HepG2 (cell line): ENCODE measurements around the gene CLDN24. TPM values are rescaled to one million over a fixed set of nuclear protein-coding genes. Genes with fewer than 3 reads are reported as not detected.

ENCODE experiments used
- ATAC-seq: fragments of 200-7000 bp; cut with Tn5 transposase; 3 replicates; pipeline ENCODE4 v1.9.1; 2020; ENCODE audit warnings: mild to moderate bottlenecking, moderate library complexity
- BruUV-seq: library from RNA; stranded (reverse); fragments of 400-500 nt; replicated peaks from 2 replicates; lab custom pipeline; 2021; lab: Mats Ljungman, UMichigan
- CTCF ChIA-PET: fragments of 300-600 bp; formaldehyde crosslinking; extraction: SDS; loops from one replicate; lab custom pipeline; 2021; ENCODE audit warnings: low total read pairs, inconsistent platforms, low intra/inter-chr PET ratio; lab: Yijun Ruan, JAX
- POLR2A ChIA-PET: fragments of 350-600 bp; sonication (Branson Sonifier 250); formaldehyde crosslinking; loops from one replicate; lab custom pipeline; 2020; ENCODE audit warnings: antibody characterized with exemption, inconsistent platforms; lab: Yijun Ruan, JAX
- DNase-seq: peaks from one replicate; pipeline ENCODE4 v3.0.0-alpha.2; 2015; ENCODE audit warnings: low spot score
- FAIRE-seq: peaks from 3 replicates; lab custom pipeline; 2011; peaks lifted over from hg19 to GRCh38; lab: Jason Lieb, UNC
- H2AFZ ChIP-seq: one replicate; pipeline ENCODE4 v1.6.1; 2011; ENCODE audit warnings: low read length, inconsistent platforms
- H3K27ac ChIP-seq: fragments of 300-600 bp; 3 replicates; pipeline ENCODE4 v1.8.0; 2011; ENCODE audit warnings: mixed run types, mild to moderate bottlenecking, mixed read lengths, low read length, inconsistent platforms; ENCODE audit not compliant: insufficient read depth; ENCODE audit errors: extremely low read length
- H3K27me3 ChIP-seq, 2 experiments: fragments of 200-600 bp in 1 of 2; 2 replicates in 1 of 2; 3 replicates in 1 of 2; pipeline versions ENCODE4 v1.6.0 to v1.8.0; 2011; ENCODE audit warnings: low read length in 2 of 2, mild to moderate bottlenecking in 2 of 2, moderate library complexity in 2 of 2, inconsistent platforms in 1 of 2; ENCODE audit not compliant: insufficient read depth in 2 of 2, control insufficient read depth in 1 of 2
- H3K36me3 ChIP-seq, 2 experiments: fragments of 200-600 bp in 1 of 2; replicated peaks in 1 of 2; 2 replicates in 1 of 2; 3 replicates in 1 of 2; pipeline versions ENCODE4 v1.5.1 to v1.8.0; 2011; ENCODE audit warnings: low read length in 2 of 2, inconsistent platforms in 1 of 2; ENCODE audit not compliant: insufficient read depth in 2 of 2, control insufficient read depth in 1 of 2
- H3K4me1 ChIP-seq: 2 replicates; pipeline ENCODE4 v1.5.1; 2012; ENCODE audit warnings: low read length, inconsistent platforms; ENCODE audit not compliant: insufficient read depth
- H3K4me2 ChIP-seq: 2 replicates; pipeline ENCODE4 v1.6.0; 2011; ENCODE audit warnings: low read depth, low read length, inconsistent platforms
- H3K4me3 ChIP-seq, 3 experiments: fragments of 200-600 bp in 1 of 3; sonication (generic), shearing (Covaris generic) in 1 of 3; replicated peaks in 1 of 3; 2 replicates each; pipeline ENCODE4 v1.5.1; 2011 to 2016; ENCODE audit warnings: low read length in 3 of 3, inconsistent platforms in 2 of 3, low read depth in 2 of 3, mild to moderate bottlenecking in 2 of 3, control low read depth in 1 of 3, mixed read lengths in 1 of 3; ENCODE audit not compliant: insufficient read depth in 1 of 3
- H3K79me2 ChIP-seq: one replicate; pipeline ENCODE4 v1.6.1; 2011; ENCODE audit warnings: low read length, inconsistent platforms; ENCODE audit not compliant: insufficient read depth
- H3K9ac ChIP-seq: 2 replicates; pipeline ENCODE4 v1.6.0; 2011; ENCODE audit warnings: mild to moderate bottlenecking, low read depth, low read length, inconsistent platforms; ENCODE audit not compliant: insufficient read depth
- H3K9me3 ChIP-seq: 2 replicates; pipeline ENCODE4 v1.5.1; 2012; ENCODE audit warnings: mild to moderate bottlenecking, low read length
- H4K20me1 ChIP-seq: 2 replicates; pipeline ENCODE4 v1.6.0; 2011; ENCODE audit warnings: inconsistent platforms, mild to moderate bottlenecking, low read length, moderate library complexity; ENCODE audit not compliant: insufficient read depth
- DPF2 ChIP-seq: sonication (generic); formaldehyde crosslinking; IDR thresholded peaks from 2 replicates; pipeline ENCODE4 v1.4.0; 2020; ENCODE audit warnings: mild to moderate bottlenecking, low read depth, missing genetic modification reagents, borderline replicate concordance
- NFRKB ChIP-seq: fragments of 450-650 bp; IDR thresholded peaks from 2 replicates; pipeline ENCODE4 v1.6.1; 2017
- ZNF782 ChIP-seq: sonication (generic); formaldehyde crosslinking; IDR thresholded peaks from 2 replicates; pipeline ENCODE4 v1.4.0; 2020; ENCODE audit warnings: missing genetic modification reagents, mild to moderate bottlenecking, borderline replicate concordance
- WGBS: methylation state at CpG from one replicate; pipeline ENCODE4 v1.1.6; 2017; ENCODE audit warnings: low lambda C conversion rate; 5-methylcytosine and 5-hydroxymethylcytosine counted together
- in situ Hi-C: cut with HindIII; loops from 2 replicates; pipeline ENCODE4 v1.10.0; 2017; ENCODE audit warnings: low pct_unique_long_range_greater_than_20kb; ENCODE audit not compliant: extremely low pct_ligation_motif_present
- intact Hi-C: fragments of 100-400 bp; cut with micrococcal nuclease; formaldehyde crosslinking; loops from one replicate; pipeline ENCODE4 v1.10.0; 2022; ENCODE audit not compliant: unreplicated experiment
- polyA plus RNA-seq, 8 experiments: library from polyadenylated mRNA; depleted of rRNA in 3 of 8; stranded (reverse) in 7 of 8; unstranded in 1 of 8; fragments of >200 nt; fragmentation: Illumina TruSeq in 4 of 8; extraction: Trizol in 4 of 8; gene quantifications; 2 replicates each; pipeline versions ENCODE4 v1.2.1 to v1.2.3, GENCODE V29; 2011 to 2016; ENCODE audit warnings: low read depth in 4 of 8, missing spikeins in 1 of 8, mixed read lengths in 1 of 8; ENCODE audit not compliant: insufficient read depth in 1 of 8
- total RNA-seq, 5 experiments: library from RNA; depleted of rRNA; stranded (reverse); fragments of >200 nt; fragmentation: Illumina TruSeq; extraction: Trizol; gene quantifications; 2 replicates each; pipeline ENCODE4 v1.2.3, GENCODE V29; 2016; ENCODE audit warnings: low read depth in 1 of 5
- TF ChIP-seq, protein P1 (sequence below), 2 experiments: sonication (generic) in 1 of 2; formaldehyde crosslinking in 1 of 2; IDR thresholded peaks; 2 replicates each; pipeline versions ENCODE4 v1.6.1 to v1.9.0; 2014 to 2022; ENCODE audit warnings: antibody characterized with exemption in 1 of 2, borderline replicate concordance in 1 of 2, inconsistent platforms in 1 of 2, low read depth in 1 of 2, missing genetic modification reagents in 1 of 2
- TF ChIP-seq, protein P2 (sequence below): sonication (generic); formaldehyde crosslinking; IDR thresholded peaks from 2 replicates; pipeline ENCODE4 v1.4.0; 2020; ENCODE audit warnings: missing genetic modification reagents
- TF ChIP-seq, protein P3 (sequence below): sonication (generic); formaldehyde crosslinking; IDR thresholded peaks from 2 replicates; pipeline ENCODE4 v1.5.1; 2020; ENCODE audit warnings: missing genetic modification reagents, mild to moderate bottlenecking, borderline replicate concordance

The CLDN24 gene
- total and polyA plus RNA-seq, 2 of the 13 experiments (the other 11 are each of a cell fraction or from before 2014, with no cell fraction given), result not detected

DNA sequence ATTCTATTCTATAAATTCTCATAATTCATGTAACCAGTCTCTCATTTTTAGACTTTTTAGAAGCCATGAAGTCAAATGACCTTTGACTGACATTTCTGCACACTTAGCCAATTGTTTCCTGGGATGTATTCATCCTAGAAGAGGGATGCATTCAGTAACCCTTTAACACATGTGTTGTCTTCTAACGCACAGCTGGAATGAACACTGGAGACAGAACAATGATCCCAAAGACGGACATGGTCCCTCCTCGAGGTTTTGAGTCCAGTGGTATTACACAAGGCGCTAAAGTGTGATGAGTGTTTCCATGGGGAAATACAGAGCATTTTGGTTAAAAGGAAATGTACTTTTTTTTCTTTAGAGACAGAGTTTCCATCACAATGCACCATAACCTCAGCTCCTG, 39.8 kb upstream of the CLDN24 start (continued):
- TF ChIP-seq, protein P1, sequence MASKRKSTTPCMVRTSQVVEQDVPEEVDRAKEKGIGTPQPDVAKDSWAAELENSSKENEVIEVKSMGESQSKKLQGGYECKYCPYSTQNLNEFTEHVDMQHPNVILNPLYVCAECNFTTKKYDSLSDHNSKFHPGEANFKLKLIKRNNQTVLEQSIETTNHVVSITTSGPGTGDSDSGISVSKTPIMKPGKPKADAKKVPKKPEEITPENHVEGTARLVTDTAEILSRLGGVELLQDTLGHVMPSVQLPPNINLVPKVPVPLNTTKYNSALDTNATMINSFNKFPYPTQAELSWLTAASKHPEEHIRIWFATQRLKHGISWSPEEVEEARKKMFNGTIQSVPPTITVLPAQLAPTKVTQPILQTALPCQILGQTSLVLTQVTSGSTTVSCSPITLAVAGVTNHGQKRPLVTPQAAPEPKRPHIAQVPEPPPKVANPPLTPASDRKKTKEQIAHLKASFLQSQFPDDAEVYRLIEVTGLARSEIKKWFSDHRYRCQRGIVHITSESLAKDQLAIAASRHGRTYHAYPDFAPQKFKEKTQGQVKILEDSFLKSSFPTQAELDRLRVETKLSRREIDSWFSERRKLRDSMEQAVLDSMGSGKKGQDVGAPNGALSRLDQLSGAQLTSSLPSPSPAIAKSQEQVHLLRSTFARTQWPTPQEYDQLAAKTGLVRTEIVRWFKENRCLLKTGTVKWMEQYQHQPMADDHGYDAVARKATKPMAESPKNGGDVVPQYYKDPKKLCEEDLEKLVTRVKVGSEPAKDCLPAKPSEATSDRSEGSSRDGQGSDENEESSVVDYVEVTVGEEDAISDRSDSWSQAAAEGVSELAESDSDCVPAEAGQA (IDR thresholded peaks at IDR 0.05; ENCODE audit: low read depth), result no peak
- TF ChIP-seq, protein P1 (CRISPR knock-in tag; IDR thresholded peaks at IDR 0.05; ENCODE audit: borderline replicate concordance), result no peak
- TF ChIP-seq DPF2 (CRISPR knock-in tag), result no peak

DNA sequence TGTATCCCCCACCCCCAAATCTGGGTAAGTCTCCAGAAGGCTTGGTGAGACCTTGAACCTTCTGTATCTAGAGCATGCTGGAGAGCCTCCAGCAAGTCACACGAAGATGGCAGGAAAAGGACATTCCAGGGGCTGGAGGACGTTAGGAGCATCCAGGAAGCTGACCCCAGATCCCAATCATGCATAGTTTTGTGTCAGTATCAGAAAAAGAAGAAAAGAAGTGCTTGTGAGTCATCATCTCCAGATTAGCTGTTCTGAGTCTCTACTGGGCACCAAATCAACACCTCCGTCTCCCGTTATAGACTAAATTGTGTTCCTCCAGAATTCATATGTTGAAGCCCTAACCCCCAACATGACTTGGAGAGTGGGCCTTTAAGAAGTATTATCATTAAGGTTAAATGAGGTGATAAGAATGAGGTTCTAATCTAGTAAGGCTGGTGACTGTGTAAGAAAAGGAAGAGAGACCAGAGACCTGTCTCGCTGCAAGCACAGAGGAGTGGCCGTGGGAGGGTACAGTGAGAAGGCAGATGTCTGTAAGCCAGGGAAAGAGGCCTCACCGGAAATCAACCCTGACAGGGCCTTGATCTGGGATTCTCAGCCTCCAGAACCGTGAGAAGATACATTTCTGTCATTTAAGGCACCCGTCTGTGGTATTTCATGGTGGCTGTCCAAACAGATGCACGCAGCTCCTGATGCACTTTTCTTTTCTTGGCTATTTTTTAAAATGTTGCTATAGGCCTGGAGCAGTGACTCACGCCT, 38.1 kb upstream of the CLDN24 start:
- Histone ChIP-seq H3K9ac (no peak overlapping the region), H2AFZ (no peak overlapping the region), H3K27ac (no peak overlapping the region), H3K27me3 (no peaks in the 10 kb centered on the region), H3K4me3 (no peak overlapping the region), H3K36me3 (no peaks in the 10 kb centered on the region), H3K79me2 (no peaks in the 10 kb centered on the region), H3K4me2 (no peak overlapping the region), H3K4me1 (peaks cover 24% of the 10 kb centered on the region), H3K9me3 (no peaks in the 10 kb centered on the region), H4K20me1 (no peaks in the 10 kb centered on the region)
- no peak for ATAC-seq
- ChIA-PET POLR2A (no interaction called here), CTCF (no interaction called here)
- no peak for DNase-seq
- intact Hi-C loops (loop anchor here (5.0 kb wide), 1 partner anchor 37 kb away; no protein-coding TSS in a partner anchor), in situ Hi-C loops (no loop called here)
- FAIRE-seq, result no peak
- TF ChIP-seq, protein P2, sequence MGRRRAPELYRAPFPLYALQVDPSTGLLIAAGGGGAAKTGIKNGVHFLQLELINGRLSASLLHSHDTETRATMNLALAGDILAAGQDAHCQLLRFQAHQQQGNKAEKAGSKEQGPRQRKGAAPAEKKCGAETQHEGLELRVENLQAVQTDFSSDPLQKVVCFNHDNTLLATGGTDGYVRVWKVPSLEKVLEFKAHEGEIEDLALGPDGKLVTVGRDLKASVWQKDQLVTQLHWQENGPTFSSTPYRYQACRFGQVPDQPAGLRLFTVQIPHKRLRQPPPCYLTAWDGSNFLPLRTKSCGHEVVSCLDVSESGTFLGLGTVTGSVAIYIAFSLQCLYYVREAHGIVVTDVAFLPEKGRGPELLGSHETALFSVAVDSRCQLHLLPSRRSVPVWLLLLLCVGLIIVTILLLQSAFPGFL (CRISPR knock-in tag), result no peak
- TF ChIP-seq NFRKB (no peak), ZNF782 (no peak)
- TF ChIP-seq, protein P3, sequence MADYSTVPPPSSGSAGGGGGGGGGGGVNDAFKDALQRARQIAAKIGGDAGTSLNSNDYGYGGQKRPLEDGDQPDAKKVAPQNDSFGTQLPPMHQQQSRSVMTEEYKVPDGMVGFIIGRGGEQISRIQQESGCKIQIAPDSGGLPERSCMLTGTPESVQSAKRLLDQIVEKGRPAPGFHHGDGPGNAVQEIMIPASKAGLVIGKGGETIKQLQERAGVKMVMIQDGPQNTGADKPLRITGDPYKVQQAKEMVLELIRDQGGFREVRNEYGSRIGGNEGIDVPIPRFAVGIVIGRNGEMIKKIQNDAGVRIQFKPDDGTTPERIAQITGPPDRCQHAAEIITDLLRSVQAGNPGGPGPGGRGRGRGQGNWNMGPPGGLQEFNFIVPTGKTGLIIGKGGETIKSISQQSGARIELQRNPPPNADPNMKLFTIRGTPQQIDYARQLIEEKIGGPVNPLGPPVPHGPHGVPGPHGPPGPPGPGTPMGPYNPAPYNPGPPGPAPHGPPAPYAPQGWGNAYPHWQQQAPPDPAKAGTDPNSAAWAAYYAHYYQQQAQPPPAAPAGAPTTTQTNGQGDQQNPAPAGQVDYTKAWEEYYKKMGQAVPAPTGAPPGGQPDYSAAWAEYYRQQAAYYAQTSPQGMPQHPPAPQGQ (CRISPR knock-in tag), result no peak
- WGBS, result 39% methylated on average over 11 of the region's 11 CpGs
- no TSS peak for BruUV-seq
